HepG2 (cell line): ENCODE data around the gene FEV. TPM values are rescaled to one million over a fixed set of nuclear protein-coding genes. Genes with fewer than 3 reads are reported as not detected.

Experiments used
- ARNTL ChIP-seq: sonication (generic); formaldehyde crosslinking; IDR thresholded peaks from 2 replicates; pipeline ENCODE4 v1.4.0; 2020; ENCODE audit warnings: mild to moderate bottlenecking, missing genetic modification reagents
- CBX5 ChIP-seq: sonication (generic); formaldehyde crosslinking; IDR thresholded peaks from 2 replicates; pipeline ENCODE4 v1.4.0; 2020; ENCODE audit warnings: missing genetic modification reagents, borderline replicate concordance
- FOXA1 ChIP-seq, 2 experiments: fragments of 450-650 bp in 1 of 2; sonication (generic) in 1 of 2; formaldehyde crosslinking in 1 of 2; IDR thresholded peaks; 2 replicates each; pipeline versions ENCODE4 v1.4.0 to v1.6.1; 2016 to 2020; ENCODE audit warnings: missing genetic modification reagents in 1 of 2
- FOXO1 ChIP-seq: sonication (generic); formaldehyde crosslinking; IDR thresholded peaks from 2 replicates; pipeline ENCODE4 v1.4.0; 2020; ENCODE audit warnings: missing genetic modification reagents
- IRF2 ChIP-seq: IDR thresholded peaks from 2 replicates; pipeline ENCODE4 v1.6.1; 2018; ENCODE audit warnings: missing genetic modification reagents, missing compliant biosample characterization
- MTA1 ChIP-seq: sonication (generic); formaldehyde crosslinking; IDR thresholded peaks from 2 replicates; pipeline ENCODE4 v1.4.0; 2020; ENCODE audit warnings: missing genetic modification reagents, mild to moderate bottlenecking, borderline replicate concordance
- MTA3 ChIP-seq: sonication (generic); formaldehyde crosslinking; IDR thresholded peaks from 2 replicates; pipeline ENCODE4 v1.4.0; 2020; ENCODE audit warnings: missing genetic modification reagents
- NFYC ChIP-seq: IDR thresholded peaks from 2 replicates; pipeline ENCODE4 v1.6.1; 2016; ENCODE audit warnings: missing genetic modification reagents, missing compliant biosample characterization
- SMC3 ChIP-seq: IDR thresholded peaks from 2 replicates; pipeline ENCODE4 v1.6.1; 2011; ENCODE audit warnings: low read length, improper control_type of control experiment
- ZFX ChIP-seq: sonication (generic); formaldehyde crosslinking; IDR thresholded peaks from 2 replicates; pipeline ENCODE4 v1.4.0; 2020; ENCODE audit warnings: mild to moderate bottlenecking, low read depth, missing genetic modification reagents, moderate library complexity
- ZNF124 ChIP-seq: sonication (generic); formaldehyde crosslinking; IDR thresholded peaks from 2 replicates; pipeline ENCODE4 v1.4.0; 2020; ENCODE audit warnings: missing genetic modification reagents
- ZNF274 ChIP-seq: sonication (generic); formaldehyde crosslinking; IDR thresholded peaks from 2 replicates; pipeline ENCODE4 v1.5.1; 2020; ENCODE audit warnings: mild to moderate bottlenecking, missing genetic modification reagents
- ZNF703 ChIP-seq: sonication (generic); formaldehyde crosslinking; IDR thresholded peaks from 2 replicates; pipeline ENCODE4 v1.5.1; 2020; ENCODE audit warnings: missing genetic modification reagents, mild to moderate bottlenecking, moderate library complexity, borderline replicate concordance
- ZNF816 ChIP-seq: sonication (generic); formaldehyde crosslinking; IDR thresholded peaks from 2 replicates; pipeline ENCODE4 v1.8.0; 2022; ENCODE audit warnings: missing genetic modification reagents, mild to moderate bottlenecking, borderline replicate concordance
- polyA plus RNA-seq, 8 experiments: library from polyadenylated mRNA; depleted of rRNA in 3 of 8; stranded (reverse) in 7 of 8; unstranded in 1 of 8; fragments of >200 nt; fragmentation: Illumina TruSeq in 4 of 8; extraction: Trizol in 4 of 8; gene quantifications; 2 replicates each; pipeline versions ENCODE4 v1.2.1 to v1.2.3, GENCODE V29; 2011 to 2016; ENCODE audit warnings: low read depth in 4 of 8, missing spikeins in 1 of 8, mixed read lengths in 1 of 8; ENCODE audit not compliant: insufficient read depth in 1 of 8
- total RNA-seq, 5 experiments: library from RNA; depleted of rRNA; stranded (reverse); fragments of >200 nt; fragmentation: Illumina TruSeq; extraction: Trizol; gene quantifications; 2 replicates each; pipeline ENCODE4 v1.2.3, GENCODE V29; 2016; ENCODE audit warnings: low read depth in 1 of 5
- TF ChIP-seq, protein P1 (sequence below): IDR thresholded peaks from 2 replicates; pipeline ENCODE4 v1.6.1; 2016; ENCODE audit warnings: mild to moderate bottlenecking, missing biosample characterization, missing genetic modification reagents
- TF ChIP-seq, protein P2 (sequence below): sonication (generic); formaldehyde crosslinking; IDR thresholded peaks from 2 replicates; pipeline ENCODE4 v1.4.0; 2020; ENCODE audit warnings: missing genetic modification reagents
- TF ChIP-seq, protein P3 (sequence below): sonication (generic); formaldehyde crosslinking; IDR thresholded peaks from 2 replicates; pipeline ENCODE4 v1.5.1; 2020; ENCODE audit warnings: mild to moderate bottlenecking, missing genetic modification reagents, moderate library complexity
- TF ChIP-seq, protein P4 (sequence below): IDR thresholded peaks from 2 replicates; pipeline ENCODE4 v1.6.1; 2016; ENCODE audit warnings: missing genetic modification reagents, missing compliant biosample characterization

Gene FEV
- total and polyA plus RNA-seq, 2 of the 13 experiments (the other 11 are each of a cell fraction or from before 2014, with no cell fraction given), result not detected

DNA sequence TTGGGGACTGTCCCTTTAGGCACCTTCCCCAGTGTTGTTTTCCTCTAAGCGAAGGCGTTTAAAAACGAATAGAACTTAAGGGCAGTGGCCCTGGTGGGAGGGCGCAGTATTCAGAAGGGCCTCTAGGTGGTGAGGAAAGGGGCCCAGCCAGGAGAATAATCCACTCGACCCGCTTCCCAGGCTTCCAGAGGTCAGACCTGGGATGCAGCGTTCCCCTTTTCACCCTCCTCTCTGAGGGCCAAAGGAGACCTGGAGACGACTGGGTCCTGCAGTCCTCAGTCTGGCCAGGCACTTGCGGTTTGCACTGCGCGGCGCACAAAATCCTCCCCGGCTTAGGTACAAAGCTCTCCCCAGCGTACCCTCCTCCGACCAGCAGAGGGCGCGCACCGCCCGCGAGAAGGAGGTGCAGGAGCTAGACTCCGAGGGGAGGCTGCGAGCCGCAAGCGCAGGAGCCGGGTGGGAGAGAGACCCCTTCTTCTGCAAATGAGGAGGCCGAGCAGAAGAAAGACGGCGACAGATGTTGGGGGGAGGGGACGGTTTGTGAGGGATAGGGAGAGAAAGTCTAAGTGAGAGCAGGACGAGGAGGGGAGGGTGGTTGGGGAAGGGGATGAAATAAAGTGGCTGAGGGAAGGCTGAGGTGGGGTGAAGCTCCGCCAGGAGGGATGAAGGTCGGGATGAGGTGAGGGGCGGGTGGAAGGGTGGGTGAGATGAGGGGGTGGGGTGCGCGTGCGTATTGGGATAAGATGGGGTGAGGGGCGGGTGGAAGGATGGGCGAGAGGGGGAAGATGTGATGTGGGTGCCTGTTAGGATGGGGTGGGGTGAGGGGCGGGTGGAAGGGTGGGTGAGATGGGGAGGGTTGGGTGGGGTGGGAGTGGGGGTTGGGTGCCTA lies 4.9 kb downstream of the FEV start (continued):
- TF ChIP-seq CBX5 (peak; percentile 81; the same call in 1 of the 2 replicates), FOXA1 (IDR thresholded peaks at IDR 0.05) (no peak), FOXA1 (CRISPR knock-in tag; IDR thresholded peaks at IDR 0.05) (peak; percentile 15; the same call in 1 of the 2 replicates), ARNTL (CRISPR knock-in tag) (no peak), MTA1 (CRISPR knock-in tag) (peak; percentile 43; the same call in 1 of the 2 replicates), ZNF274 (no peak; the same call in 1 of the 2 replicates), SMC3 (no peak; the same call in 1 of the 2 replicates), IRF2 (CRISPR knock-in tag) (0 out of 2 replicates have a peak, but pooled peaks have one; percentile 54), ZNF816 (CRISPR knock-in tag) (no peak), MTA3 (CRISPR knock-in tag) (no peak), ZNF124 (0 out of 2 replicates have a peak, but pooled peaks have one; percentile 31), ZNF703 (CRISPR knock-in tag) (no peak), NFYC (no peak), ZFX (CRISPR knock-in tag) (peak; percentile 53; the same call in 1 of the 2 replicates), FOXO1 (CRISPR knock-in tag) (peak; percentile 65)
- TF ChIP-seq, protein P1, sequence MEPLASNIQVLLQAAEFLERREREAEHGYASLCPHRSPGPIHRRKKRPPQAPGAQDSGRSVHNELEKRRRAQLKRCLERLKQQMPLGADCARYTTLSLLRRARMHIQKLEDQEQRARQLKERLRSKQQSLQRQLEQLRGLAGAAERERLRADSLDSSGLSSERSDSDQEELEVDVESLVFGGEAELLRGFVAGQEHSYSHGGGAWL (CRISPR knock-in tag), result 0 out of 2 replicates have a peak, but pooled peaks have one; percentile 45
- TF ChIP-seq, protein P2, sequence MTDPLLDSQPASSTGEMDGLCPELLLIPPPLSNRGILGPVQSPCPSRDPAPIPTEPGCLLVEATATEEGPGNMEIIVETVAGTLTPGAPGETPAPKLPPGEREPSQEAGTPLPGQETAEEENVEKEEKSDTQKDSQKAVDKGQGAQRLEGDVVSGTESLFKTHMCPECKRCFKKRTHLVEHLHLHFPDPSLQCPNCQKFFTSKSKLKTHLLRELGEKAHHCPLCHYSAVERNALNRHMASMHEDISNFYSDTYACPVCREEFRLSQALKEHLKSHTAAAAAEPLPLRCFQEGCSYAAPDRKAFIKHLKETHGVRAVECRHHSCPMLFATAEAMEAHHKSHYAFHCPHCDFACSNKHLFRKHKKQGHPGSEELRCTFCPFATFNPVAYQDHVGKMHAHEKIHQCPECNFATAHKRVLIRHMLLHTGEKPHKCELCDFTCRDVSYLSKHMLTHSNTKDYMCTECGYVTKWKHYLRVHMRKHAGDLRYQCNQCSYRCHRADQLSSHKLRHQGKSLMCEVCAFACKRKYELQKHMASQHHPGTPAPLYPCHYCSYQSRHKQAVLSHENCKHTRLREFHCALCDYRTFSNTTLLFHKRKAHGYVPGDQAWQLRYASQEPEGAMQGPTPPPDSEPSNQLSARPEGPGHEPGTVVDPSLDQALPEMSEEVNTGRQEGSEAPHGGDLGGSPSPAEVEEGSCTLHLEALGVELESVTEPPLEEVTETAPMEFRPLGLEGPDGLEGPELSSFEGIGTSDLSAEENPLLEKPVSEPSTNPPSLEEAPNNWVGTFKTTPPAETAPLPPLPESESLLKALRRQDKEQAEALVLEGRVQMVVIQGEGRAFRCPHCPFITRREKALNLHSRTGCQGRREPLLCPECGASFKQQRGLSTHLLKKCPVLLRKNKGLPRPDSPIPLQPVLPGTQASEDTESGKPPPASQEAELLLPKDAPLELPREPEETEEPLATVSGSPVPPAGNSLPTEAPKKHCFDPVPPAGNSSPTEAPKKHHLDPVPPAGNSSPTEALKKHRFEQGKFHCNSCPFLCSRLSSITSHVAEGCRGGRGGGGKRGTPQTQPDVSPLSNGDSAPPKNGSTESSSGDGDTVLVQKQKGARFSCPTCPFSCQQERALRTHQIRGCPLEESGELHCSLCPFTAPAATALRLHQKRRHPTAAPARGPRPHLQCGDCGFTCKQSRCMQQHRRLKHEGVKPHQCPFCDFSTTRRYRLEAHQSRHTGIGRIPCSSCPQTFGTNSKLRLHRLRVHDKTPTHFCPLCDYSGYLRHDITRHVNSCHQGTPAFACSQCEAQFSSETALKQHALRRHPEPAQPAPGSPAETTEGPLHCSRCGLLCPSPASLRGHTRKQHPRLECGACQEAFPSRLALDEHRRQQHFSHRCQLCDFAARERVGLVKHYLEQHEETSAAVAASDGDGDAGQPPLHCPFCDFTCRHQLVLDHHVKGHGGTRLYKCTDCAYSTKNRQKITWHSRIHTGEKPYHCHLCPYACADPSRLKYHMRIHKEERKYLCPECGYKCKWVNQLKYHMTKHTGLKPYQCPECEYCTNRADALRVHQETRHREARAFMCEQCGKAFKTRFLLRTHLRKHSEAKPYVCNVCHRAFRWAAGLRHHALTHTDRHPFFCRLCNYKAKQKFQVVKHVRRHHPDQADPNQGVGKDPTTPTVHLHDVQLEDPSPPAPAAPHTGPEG (CRISPR knock-in tag), result 0 out of 2 replicates have a peak, but pooled peaks have one; percentile 40
- TF ChIP-seq, protein P3, sequence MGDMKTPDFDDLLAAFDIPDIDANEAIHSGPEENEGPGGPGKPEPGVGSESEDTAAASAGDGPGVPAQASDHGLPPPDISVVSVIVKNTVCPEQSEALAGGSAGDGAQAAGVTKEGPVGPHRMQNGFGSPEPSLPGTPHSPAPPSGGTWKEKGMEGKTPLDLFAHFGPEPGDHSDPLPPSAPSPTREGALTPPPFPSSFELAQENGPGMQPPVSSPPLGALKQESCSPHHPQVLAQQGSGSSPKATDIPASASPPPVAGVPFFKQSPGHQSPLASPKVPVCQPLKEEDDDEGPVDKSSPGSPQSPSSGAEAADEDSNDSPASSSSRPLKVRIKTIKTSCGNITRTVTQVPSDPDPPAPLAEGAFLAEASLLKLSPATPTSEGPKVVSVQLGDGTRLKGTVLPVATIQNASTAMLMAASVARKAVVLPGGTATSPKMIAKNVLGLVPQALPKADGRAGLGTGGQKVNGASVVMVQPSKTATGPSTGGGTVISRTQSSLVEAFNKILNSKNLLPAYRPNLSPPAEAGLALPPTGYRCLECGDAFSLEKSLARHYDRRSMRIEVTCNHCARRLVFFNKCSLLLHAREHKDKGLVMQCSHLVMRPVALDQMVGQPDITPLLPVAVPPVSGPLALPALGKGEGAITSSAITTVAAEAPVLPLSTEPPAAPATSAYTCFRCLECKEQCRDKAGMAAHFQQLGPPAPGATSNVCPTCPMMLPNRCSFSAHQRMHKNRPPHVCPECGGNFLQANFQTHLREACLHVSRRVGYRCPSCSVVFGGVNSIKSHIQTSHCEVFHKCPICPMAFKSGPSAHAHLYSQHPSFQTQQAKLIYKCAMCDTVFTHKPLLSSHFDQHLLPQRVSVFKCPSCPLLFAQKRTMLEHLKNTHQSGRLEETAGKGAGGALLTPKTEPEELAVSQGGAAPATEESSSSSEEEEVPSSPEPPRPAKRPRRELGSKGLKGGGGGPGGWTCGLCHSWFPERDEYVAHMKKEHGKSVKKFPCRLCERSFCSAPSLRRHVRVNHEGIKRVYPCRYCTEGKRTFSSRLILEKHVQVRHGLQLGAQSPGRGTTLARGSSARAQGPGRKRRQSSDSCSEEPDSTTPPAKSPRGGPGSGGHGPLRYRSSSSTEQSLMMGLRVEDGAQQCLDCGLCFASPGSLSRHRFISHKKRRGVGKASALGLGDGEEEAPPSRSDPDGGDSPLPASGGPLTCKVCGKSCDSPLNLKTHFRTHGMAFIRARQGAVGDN (CRISPR knock-in tag), result peak; percentile 57
- TF ChIP-seq, protein P4, sequence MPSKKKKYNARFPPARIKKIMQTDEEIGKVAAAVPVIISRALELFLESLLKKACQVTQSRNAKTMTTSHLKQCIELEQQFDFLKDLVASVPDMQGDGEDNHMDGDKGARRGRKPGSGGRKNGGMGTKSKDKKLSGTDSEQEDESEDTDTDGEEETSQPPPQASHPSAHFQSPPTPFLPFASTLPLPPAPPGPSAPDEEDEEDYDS, result 0 out of 2 replicates have a peak, but pooled peaks have one; percentile 30
